ENCODE results near the gene EIF6.

Gene EIF6

GRCh38 chr20:35307666-35308653, 23.4 kb upstream of the EIF6 start:
- no peak overlapping the region for H3K27ac ChIP-seq
- H3K4me2 ChIP-seq: no peak overlapping the region
- H3K9ac ChIP-seq: no peak overlapping the region
- TF ChIP-seq, protein P1, sequence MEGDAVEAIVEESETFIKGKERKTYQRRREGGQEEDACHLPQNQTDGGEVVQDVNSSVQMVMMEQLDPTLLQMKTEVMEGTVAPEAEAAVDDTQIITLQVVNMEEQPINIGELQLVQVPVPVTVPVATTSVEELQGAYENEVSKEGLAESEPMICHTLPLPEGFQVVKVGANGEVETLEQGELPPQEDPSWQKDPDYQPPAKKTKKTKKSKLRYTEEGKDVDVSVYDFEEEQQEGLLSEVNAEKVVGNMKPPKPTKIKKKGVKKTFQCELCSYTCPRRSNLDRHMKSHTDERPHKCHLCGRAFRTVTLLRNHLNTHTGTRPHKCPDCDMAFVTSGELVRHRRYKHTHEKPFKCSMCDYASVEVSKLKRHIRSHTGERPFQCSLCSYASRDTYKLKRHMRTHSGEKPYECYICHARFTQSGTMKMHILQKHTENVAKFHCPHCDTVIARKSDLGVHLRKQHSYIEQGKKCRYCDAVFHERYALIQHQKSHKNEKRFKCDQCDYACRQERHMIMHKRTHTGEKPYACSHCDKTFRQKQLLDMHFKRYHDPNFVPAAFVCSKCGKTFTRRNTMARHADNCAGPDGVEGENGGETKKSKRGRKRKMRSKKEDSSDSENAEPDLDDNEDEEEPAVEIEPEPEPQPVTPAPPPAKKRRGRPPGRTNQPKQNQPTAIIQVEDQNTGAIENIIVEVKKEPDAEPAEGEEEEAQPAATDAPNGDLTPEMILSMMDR (conservative IDR thresholded peaks at IDR 0.05; ENCODE audit: low read depth, low read length): no peak
- no peaks in the 10 kb centered on the region for H3K27me3 ChIP-seq (ENCODE audit: insufficient read depth, low read depth)
- no peaks in the 10 kb centered on the region for H3K36me3 ChIP-seq (ENCODE audit: insufficient read depth)
- H2AFZ ChIP-seq (ENCODE audit: low read depth): no peak overlapping the region
- H3K4me1 ChIP-seq (ENCODE audit: low read depth, poor library complexity, severe bottlenecking): peaks cover 26% of the 10 kb centered on the region
- H3K4me3 ChIP-seq (IDR thresholded peaks at IDR 0.05; ENCODE audit: insufficient read depth, low read depth, low read length): no peak overlapping the region
- no peaks in the 10 kb centered on the region for H4K20me1 ChIP-seq (ENCODE audit: insufficient read depth)
- H3K79me2 ChIP-seq (ENCODE audit: insufficient read depth, low read depth): no peaks in the 10 kb centered on the region

DNA sequence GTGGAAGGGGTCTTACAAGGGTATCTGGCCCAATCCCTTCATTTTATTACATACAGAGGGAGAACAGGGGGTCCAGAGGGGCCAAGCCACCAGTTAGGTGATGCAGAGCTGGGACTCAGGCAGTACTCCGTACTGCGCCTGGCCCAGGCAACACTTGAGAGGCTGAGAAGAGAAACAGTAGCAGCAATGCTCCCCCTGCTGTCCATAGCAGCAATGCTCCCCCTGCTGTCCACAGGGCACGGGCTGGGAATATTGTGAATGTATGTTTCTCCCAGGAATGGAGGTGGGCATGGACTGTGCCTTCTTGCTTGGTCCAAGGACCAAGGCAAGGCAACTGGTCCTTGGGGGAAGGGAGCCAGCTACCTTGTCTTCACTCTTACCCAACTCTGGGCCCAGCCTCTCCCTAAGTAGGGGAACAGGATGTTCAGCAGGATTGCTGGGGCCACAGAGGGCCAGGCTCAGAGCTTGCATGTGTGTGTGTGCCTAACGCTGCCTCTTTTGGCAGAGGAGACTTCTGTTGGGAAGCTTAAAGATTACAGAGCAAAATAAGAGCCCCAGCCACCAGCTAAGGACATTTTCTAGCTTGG, 22.5 kb upstream of the EIF6 start:
- Histone ChIP-seq H3K36me3 (ENCODE audit: insufficient read depth) (no peaks in the 10 kb centered on the region), H2AFZ (ENCODE audit: low read depth) (no peak overlapping the region), H3K9ac (no peak overlapping the region), H3K4me2 (no peak overlapping the region), H3K4me3 (IDR thresholded peaks at IDR 0.05; ENCODE audit: insufficient read depth, low read depth, low read length) (no peak overlapping the region), H3K27ac (no peak overlapping the region), H3K27me3 (ENCODE audit: insufficient read depth, low read depth) (no peaks in the 10 kb centered on the region), H4K20me1 (ENCODE audit: insufficient read depth) (no peaks in the 10 kb centered on the region), H3K4me1 (ENCODE audit: low read depth, poor library complexity, severe bottlenecking) (peaks cover 18% of the 10 kb centered on the region), H3K79me2 (ENCODE audit: insufficient read depth, low read depth) (no peaks in the 10 kb centered on the region)
- TF ChIP-seq, protein P1 (conservative IDR thresholded peaks at IDR 0.05; ENCODE audit: low read depth, low read length): peak; percentile 86

DNA sequence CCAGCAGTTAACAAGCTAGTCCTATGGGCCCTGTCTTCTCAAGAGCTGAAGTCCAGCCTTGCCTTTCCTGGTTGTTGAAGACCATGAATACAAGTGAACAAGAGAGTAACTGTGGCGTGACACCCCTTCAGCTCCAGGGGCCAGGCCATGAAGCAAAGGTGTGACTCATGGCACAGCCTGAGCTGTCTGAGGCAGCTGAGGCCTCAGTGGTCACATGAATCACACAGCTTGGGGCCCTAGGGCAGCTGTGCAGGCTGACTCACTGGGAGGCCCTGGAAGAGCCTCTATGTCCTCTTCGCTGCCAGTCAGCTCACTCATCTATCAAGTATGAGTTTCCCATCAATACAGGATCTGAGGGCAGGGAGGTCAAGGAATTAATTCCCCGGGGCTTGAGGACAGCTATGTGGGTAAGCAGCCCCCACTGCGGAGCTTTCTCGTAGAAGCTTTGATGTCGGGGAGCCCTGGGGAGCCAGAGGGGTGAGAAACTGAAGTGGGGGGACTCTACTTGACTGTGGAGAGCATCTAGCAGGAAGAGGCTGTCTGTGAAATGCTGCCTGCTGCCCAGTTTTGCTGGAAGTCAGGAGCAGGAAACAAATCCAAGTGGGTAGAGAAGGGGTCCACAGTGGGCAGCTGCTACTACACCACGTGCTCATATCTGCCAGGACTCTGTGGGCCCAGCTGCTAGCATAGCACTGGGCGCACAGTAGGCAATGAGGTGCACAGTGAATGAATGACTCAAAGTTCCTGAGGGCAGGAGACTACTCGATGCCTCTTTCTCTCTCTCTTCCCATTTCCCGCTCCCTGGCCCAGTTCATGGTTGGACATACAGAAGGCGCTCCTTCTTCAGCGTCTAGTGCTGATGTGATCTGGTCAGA, 21.3 kb upstream of the EIF6 start:
- Histone ChIP-seq H3K36me3 (ENCODE audit: insufficient read depth) (no peaks in the 10 kb centered on the region), H3K9ac (no peak overlapping the region), H3K4me1 (ENCODE audit: low read depth, poor library complexity, severe bottlenecking) (peaks cover 12% of the 10 kb centered on the region), H3K27me3 (ENCODE audit: insufficient read depth, low read depth) (no peaks in the 10 kb centered on the region), H3K4me3 (IDR thresholded peaks at IDR 0.05; ENCODE audit: insufficient read depth, low read depth, low read length) (no peak overlapping the region), H4K20me1 (ENCODE audit: insufficient read depth) (no peaks in the 10 kb centered on the region), H3K27ac (no peak overlapping the region), H3K79me2 (ENCODE audit: insufficient read depth, low read depth) (no peaks in the 10 kb centered on the region), H2AFZ (ENCODE audit: low read depth) (no peak overlapping the region), H3K4me2 (no peak overlapping the region)
- TF ChIP-seq, protein P1 (conservative IDR thresholded peaks at IDR 0.05; ENCODE audit: low read depth, low read length): no peak

GRCh38 chr20:35304956-35305355, 20.4 kb upstream of the EIF6 start:
- Histone ChIP-seq H3K27me3 (ENCODE audit: insufficient read depth, low read depth) (no peaks in the 10 kb centered on the region), H3K4me1 (ENCODE audit: low read depth, poor library complexity, severe bottlenecking) (peaks cover 12% of the 10 kb centered on the region), H3K79me2 (ENCODE audit: insufficient read depth, low read depth) (no peaks in the 10 kb centered on the region), H3K27ac (no peak overlapping the region), H3K4me2 (no peak overlapping the region), H3K9ac (no peak overlapping the region), H3K4me3 (IDR thresholded peaks at IDR 0.05; ENCODE audit: insufficient read depth, low read depth, low read length) (no peak overlapping the region), H2AFZ (ENCODE audit: low read depth) (no peak overlapping the region), H4K20me1 (ENCODE audit: insufficient read depth) (no peaks in the 10 kb centered on the region), H3K36me3 (ENCODE audit: insufficient read depth) (no peaks in the 10 kb centered on the region)
- TF ChIP-seq, protein P1 (conservative IDR thresholded peaks at IDR 0.05; ENCODE audit: low read depth, low read length): no peak

All from KMS-11 (cell line).